T-cell (primary cell): ENCODE data around the gene GLI2. TPM values are rescaled to one million over a fixed set of nuclear protein-coding genes. Genes with fewer than 3 reads are reported as not detected.

ENCODE experiments used
- ATAC-seq, 4 experiments: fragments of 200-7000 bp in 3 of 4; fragments of 150-1000 bp in 1 of 4; cut with Tn5 transposase; replicated peaks in 1 of 4; 1 replicate in 3 of 4; 2 replicates in 1 of 4; pipeline ENCODE4 v1.10.0; 2021; ENCODE audit warnings: moderate library complexity in 3 of 4, mild to moderate bottlenecking in 2 of 4, moderate number of reproducible peaks in 1 of 4
- CTCF ChIA-PET, 2 donors: fragments of 300-600 bp; sonication (Branson Sonifier 250); formaldehyde crosslinking; loops; one replicate each; lab custom pipeline; 2022; ENCODE audit warnings: antibody characterized with exemption in 2 of 2; lab: Charles Lee
- POLR2A ChIA-PET, 2 donors: fragments of 300-600 bp; sonication (Branson Sonifier 250); formaldehyde crosslinking; loops; one replicate each; lab custom pipeline; 2022; ENCODE audit warnings: antibody characterized with exemption in 2 of 2; lab: Charles Lee
- DNase-seq, 35 experiments: peaks; one replicate each; pipeline versions ENCODE4 v3.0.0 to v3.0.0-alpha.2; 2013 to 2023
- H3K27ac ChIP-seq: one replicate; pipeline ENCODE4 v1.5.1; 2013; ENCODE audit warnings: low read length
- H3K27me3 ChIP-seq, 2 experiments: replicated peaks in 1 of 2; 1 replicate in 1 of 2; 2 replicates in 1 of 2; pipeline versions ENCODE4 v1.6.1 to v1.7.0; 2013; ENCODE audit warnings: low read length in 1 of 2, mixed read lengths in 1 of 2; ENCODE audit not compliant: control insufficient read depth in 2 of 2, insufficient read depth in 2 of 2; ENCODE audit errors: extremely low read depth in 1 of 2
- H3K36me3 ChIP-seq, 2 donors: 1 replicate in 1 of 2; 2 replicates in 1 of 2; pipeline versions ENCODE4 v1.6.1 to v1.7.0; 2013; ENCODE audit warnings: low read length in 1 of 2; ENCODE audit not compliant: control insufficient read depth in 2 of 2, insufficient read depth in 1 of 2; ENCODE audit errors: extremely low read depth in 1 of 2
- H3K4me1 ChIP-seq, 2 experiments: 1 replicate in 1 of 2; 2 replicates in 1 of 2; pipeline versions ENCODE4 v1.6.1 to v1.7.0; 2013; ENCODE audit warnings: low read length in 2 of 2, mixed read lengths in 1 of 2; ENCODE audit not compliant: insufficient read depth in 2 of 2, control insufficient read depth in 1 of 2; ENCODE audit errors: extremely low read depth in 1 of 2
- H3K4me3 ChIP-seq, 2 donors: 1 replicate in 1 of 2; 2 replicates in 1 of 2; pipeline versions ENCODE4 v1.5.1 to v1.7.0; 2013; ENCODE audit warnings: mild to moderate bottlenecking in 2 of 2, low read length in 1 of 2, moderate library complexity in 1 of 2; ENCODE audit not compliant: control insufficient read depth in 1 of 2; ENCODE audit errors: extremely low read depth in 1 of 2
- H3K9me3 ChIP-seq: 2 replicates; pipeline ENCODE4 v1.7.0; 2013
- H3K27ac Mint-ChIP-seq, 2 donors: one replicate each; pipeline ENCODE4 v1.8.0; 2020 to 2021; ENCODE audit warnings: mild to moderate bottlenecking in 2 of 2, mixed read lengths in 2 of 2
- H3K27me3 Mint-ChIP-seq, 2 donors: one replicate each; pipeline ENCODE4 v1.8.0; 2021 to 2022; ENCODE audit warnings: mixed read lengths in 2 of 2
- H3K36me3 Mint-ChIP-seq: one replicate; pipeline ENCODE4 v1.8.0; 2021; ENCODE audit warnings: mixed read lengths
- H3K4me1 Mint-ChIP-seq, 3 donors: one replicate each; pipeline ENCODE4 v1.8.0; 2020 to 2022; ENCODE audit warnings: mixed read lengths in 3 of 3, mild to moderate bottlenecking in 1 of 3
- H3K4me3 Mint-ChIP-seq, 3 donors: one replicate each; pipeline ENCODE4 v1.8.0; 2020 to 2022; ENCODE audit warnings: mild to moderate bottlenecking in 3 of 3, mixed read lengths in 3 of 3, moderate library complexity in 3 of 3
- H3K9me3 Mint-ChIP-seq, 3 donors: one replicate each; pipeline ENCODE4 v1.8.0; 2020 to 2022; ENCODE audit warnings: mixed read lengths in 3 of 3
- WGBS: methylation state at CpG from one replicate; pipeline ENCODE4 v1.1.5; 2013; ENCODE audit warnings: missing lambda C conversion rate; ENCODE audit not compliant: insufficient coverage; 5-methylcytosine and 5-hydroxymethylcytosine counted together
- total RNA-seq, 35 experiments: library from RNA in 6 of 35; stranded (reverse) in 6 of 35; fragments of 120-200 nt in 1 of 35; gene quantifications; one replicate each; pipeline versions ENCODE4 v1.2.1 to v1.2.4 and lab custom pipeline; 2013 to 2026

GLI2 gene
- total RNA-seq, 5 donors from 2014 or later (not counting 1 experiment from before 2014, with no cell fraction given), result 0.25 TPM; not detected in 4

DNA sequence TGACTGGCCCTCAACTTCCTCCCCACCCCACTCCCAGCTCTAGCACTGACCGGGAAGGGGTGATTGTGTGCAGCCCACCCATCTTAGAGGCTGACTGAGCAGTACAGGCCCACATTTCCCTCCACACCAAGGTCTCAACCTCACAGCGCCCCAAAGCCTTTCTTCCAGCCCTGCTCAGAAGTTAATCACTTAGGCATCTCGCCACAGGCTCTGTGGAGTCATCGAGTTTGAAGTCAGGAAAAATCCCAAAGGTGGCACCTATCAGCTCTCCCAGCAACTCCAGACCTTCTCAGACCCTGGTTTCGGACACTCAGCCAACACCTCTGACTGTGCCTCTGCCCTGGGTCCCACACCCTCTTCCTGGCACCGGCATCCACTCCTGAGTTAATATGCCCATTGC, 43.0 kb upstream of the GLI2 start:
- Mint-ChIP-seq H3K4me1 (peaks cover 5 to 6% (median 6%) of the 10 kb centered on the region in 3 donors), H3K27ac (no peak overlapping the region), H3K36me3 (no peaks in the 10 kb centered on the region), H3K27me3 (peaks cover 38 to 55% of the 10 kb centered on the region in 2 donors), H3K4me3 (no peak overlapping the region), H3K9me3 (no peaks in the 10 kb centered on the region)
- Histone ChIP-seq H3K4me3 (no peak overlapping the region), H3K36me3 (no peaks in the 10 kb centered on the region), H3K4me1 (peaks cover 0 to 8% of the 10 kb centered on the region in 2 experiments), H3K27ac (no peak overlapping the region), H3K9me3 (no peaks in the 10 kb centered on the region), H3K27me3 (peaks cover 7 to 40% of the 10 kb centered on the region in 2 experiments)
- POLR2A ChIA-PET, result no interaction called here
- DNase-seq (no peak), ATAC-seq (no peak)
- WGBS, result 84% methylated on average over 5 of the region's 6 CpGs
- CTCF ChIA-PET, result no interaction called here

DNA sequence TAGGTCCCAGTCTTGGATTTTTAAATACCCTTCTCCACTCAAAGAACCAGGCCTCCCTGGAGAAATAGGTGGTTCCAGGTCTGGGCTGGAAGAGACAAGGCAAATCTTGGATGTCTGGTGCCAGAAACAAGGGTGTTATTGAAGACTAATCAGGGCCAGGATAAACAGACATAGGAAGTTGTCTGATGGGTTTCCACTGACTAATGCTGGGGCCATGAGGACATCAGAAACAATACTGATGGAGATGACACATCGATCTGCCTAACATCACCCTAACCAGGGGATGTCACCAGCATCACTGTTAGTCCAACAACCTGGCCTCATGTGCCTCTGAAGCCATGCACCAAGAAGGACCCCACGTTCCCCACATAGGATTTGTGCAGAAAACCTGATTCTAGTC, 42.5 kb upstream of the GLI2 start:
- CTCF ChIA-PET, result no interaction called here
- no peaks in the 10 kb centered on the region for H3K36me3 ChIP-seq
- ATAC-seq, result no peak
- H3K27ac ChIP-seq, result no peak overlapping the region
- peaks cover 38 to 57% of the 10 kb centered on the region in 2 donors for H3K27me3 Mint-ChIP-seq
- H3K9me3 Mint-ChIP-seq, result no peaks in the 10 kb centered on the region
- no peak overlapping the region for H3K4me3 Mint-ChIP-seq
- no peaks in the 10 kb centered on the region for H3K36me3 Mint-ChIP-seq
- no peak overlapping the region for H3K27ac Mint-ChIP-seq
- H3K4me3 ChIP-seq, result no peak overlapping the region
- H3K9me3 ChIP-seq, result no peaks in the 10 kb centered on the region
- 63% methylated on average over 1 of the region's 2 CpGs for WGBS
- DNase-seq, result no peak
- H3K4me1 Mint-ChIP-seq, result peaks cover 5 to 6% (median 6%) of the 10 kb centered on the region in 3 donors
- peaks cover 7 to 41% of the 10 kb centered on the region in 2 experiments for H3K27me3 ChIP-seq
- peaks cover 0 to 8% of the 10 kb centered on the region in 2 experiments for H3K4me1 ChIP-seq
- POLR2A ChIA-PET, result no interaction called here

GRCh38 chr2:120694034-120694433, 41.6 kb upstream of the GLI2 start:
- no peak overlapping the region for H3K27ac ChIP-seq
- Mint-ChIP-seq H3K9me3 (no peaks in the 10 kb centered on the region), H3K36me3 (no peaks in the 10 kb centered on the region), H3K27ac (no peak overlapping the region), H3K4me3 (no peak overlapping the region), H3K27me3 (peaks cover 38 to 57% of the 10 kb centered on the region in 2 donors), H3K4me1 (peaks cover 5 to 6% (median 6%) of the 10 kb centered on the region in 3 donors)
- POLR2A ChIA-PET, result no interaction called here
- H3K9me3 ChIP-seq, result no peaks in the 10 kb centered on the region
- H3K4me1 ChIP-seq, result peaks cover 0 to 8% of the 10 kb centered on the region in 2 experiments
- H3K27me3 ChIP-seq, result peaks cover 7 to 41% of the 10 kb centered on the region in 2 experiments
- DNase-seq (no peak), ATAC-seq (no peak)
- WGBS, result 67% methylated on average over 1 of the region's 4 CpGs
- H3K36me3 ChIP-seq, result no peaks in the 10 kb centered on the region
- no peak overlapping the region for H3K4me3 ChIP-seq
- CTCF ChIA-PET, result interaction anchor here in 1 of 2 donors (0.6 kb wide), 1 partner anchor 87 kb away, joined by 3 read pairs; no protein-coding TSS in a partner anchor

DNA sequence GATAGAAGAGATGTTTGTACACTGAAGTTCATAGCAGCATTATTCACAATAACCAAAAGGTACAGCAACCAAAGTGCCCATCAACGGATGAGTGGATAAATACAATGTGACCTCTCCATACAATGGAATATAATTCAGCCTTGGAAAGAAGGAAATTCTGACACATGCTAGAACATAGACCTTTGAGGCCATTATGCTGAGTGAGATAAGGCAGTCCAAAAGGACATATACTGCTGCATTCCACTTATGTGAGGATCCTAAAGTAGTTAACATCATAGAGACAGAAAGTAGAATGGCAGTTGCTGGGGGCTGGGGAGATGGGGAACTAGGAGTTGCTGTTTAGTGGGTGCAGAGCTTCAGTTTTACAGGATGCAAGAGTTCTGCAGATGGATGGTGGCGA, 38.2 kb upstream of the GLI2 start:
- peaks cover 5 to 6% (median 6%) of the 10 kb centered on the region in 3 donors for H3K4me1 Mint-ChIP-seq
- no peak overlapping the region for H3K27ac Mint-ChIP-seq
- CTCF ChIA-PET, result no interaction called here
- ATAC-seq (no peak), DNase-seq (no peak)
- no peak overlapping the region for H3K4me3 Mint-ChIP-seq
- Histone ChIP-seq H3K36me3 (no peaks in the 10 kb centered on the region), H3K27ac (no peak overlapping the region), H3K9me3 (no peaks in the 10 kb centered on the region), H3K27me3 (peaks cover 7 to 46% of the 10 kb centered on the region in 2 experiments), H3K4me3 (no peak overlapping the region), H3K4me1 (peaks cover 0 to 8% of the 10 kb centered on the region in 2 experiments)
- no peaks in the 10 kb centered on the region for H3K36me3 Mint-ChIP-seq
- no peaks in the 10 kb centered on the region for H3K9me3 Mint-ChIP-seq
- WGBS, result 100% methylated on average over 1 of the region's 2 CpGs
- POLR2A ChIA-PET, result no interaction called here
- H3K27me3 Mint-ChIP-seq, result peaks cover 30 to 43% of the 10 kb centered on the region in 2 donors

DNA sequence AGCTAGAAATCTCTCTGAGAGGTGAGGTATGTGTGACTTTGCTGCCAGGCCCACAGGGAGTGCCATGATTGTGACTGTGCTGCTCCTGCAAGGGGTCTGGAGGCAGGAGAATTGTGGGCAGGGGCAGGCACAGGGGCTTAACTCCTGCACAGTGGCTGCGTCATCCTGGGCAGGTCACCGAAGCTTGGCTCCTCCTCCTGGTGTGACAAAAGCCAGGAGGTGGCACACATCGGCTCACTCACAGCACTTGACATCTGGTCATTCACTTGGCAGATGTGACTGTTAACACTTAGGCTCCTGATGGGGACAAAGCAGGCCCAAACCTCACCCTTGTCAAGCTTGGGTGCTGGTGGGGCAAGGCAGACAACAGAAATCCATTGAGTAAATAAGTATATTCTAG, 36.4 kb upstream of the GLI2 start:
- POLR2A ChIA-PET, result no interaction called here
- Histone ChIP-seq H3K27me3 (peaks cover 7 to 42% of the 10 kb centered on the region in 2 experiments), H3K27ac (no peak overlapping the region), H3K4me3 (no peak overlapping the region), H3K9me3 (no peaks in the 10 kb centered on the region), H3K4me1 (peaks cover 0 to 8% of the 10 kb centered on the region in 2 experiments), H3K36me3 (no peaks in the 10 kb centered on the region)
- Mint-ChIP-seq H3K9me3 (no peaks in the 10 kb centered on the region), H3K4me3 (no peak overlapping the region), H3K4me1 (peaks cover 5 to 6% (median 6%) of the 10 kb centered on the region in 3 donors), H3K27me3 (peaks cover 23 to 27% of the 10 kb centered on the region in 2 donors), H3K27ac (no peak overlapping the region), H3K36me3 (no peaks in the 10 kb centered on the region)
- CTCF ChIA-PET, result no interaction called here
- ATAC-seq (no peak), DNase-seq (no peak)
- WGBS, result 85% methylated on average over 3 of the region's 3 CpGs

- no CpG with 5 or more reads among the region's 4 CpGs for WGBS
- no peak overlapping the region for H3K27ac ChIP-seq
- CTCF ChIA-PET, result interaction anchor here in 1 of 2 donors (1.1 kb wide), 1 partner anchor 11 kb away, joined by 3 read pairs; no protein-coding TSS in a partner anchor
- peaks cover 0 to 4% of the 10 kb centered on the region in 2 experiments for H3K4me1 ChIP-seq
- no peak overlapping the region for H3K4me3 Mint-ChIP-seq
- H3K36me3 ChIP-seq, result no peaks in the 10 kb centered on the region
- H3K27me3 Mint-ChIP-seq, result peaks cover 15 to 19% of the 10 kb centered on the region in 2 donors
- H3K27ac Mint-ChIP-seq, result no peak overlapping the region
- peaks cover 7 to 32% of the 10 kb centered on the region in 2 experiments for H3K27me3 ChIP-seq
- DNase-seq (no peak), ATAC-seq (no peak)
- POLR2A ChIA-PET, result no interaction called here
- no peaks in the 10 kb centered on the region for H3K9me3 ChIP-seq
- H3K9me3 Mint-ChIP-seq, result no peaks in the 10 kb centered on the region
- H3K4me1 Mint-ChIP-seq, result peaks cover under 1 to 2% (median 1%) of the 10 kb centered on the region in 3 donors
- no peak overlapping the region for H3K4me3 ChIP-seq
- no peaks in the 10 kb centered on the region for H3K36me3 Mint-ChIP-seq
Measured at GRCh38 chr2:120700659-120701058, 35.0 kb upstream of the GLI2 start.
